Suprapubic skin (tissue), 4 donors: ENCODE data around the gene ZW10.

Experiments used
- POLR2A ChIP-seq, 2 donors: fragments of 450-650 bp; IDR thresholded peaks; one replicate each; pipeline ENCODE4 v1.6.1; 2017; ENCODE audit warnings: antibody characterized with exemption in 2 of 2, mild to moderate bottlenecking in 2 of 2, moderate library complexity in 2 of 2
- POLR2AphosphoS5 ChIP-seq, 3 donors: sonication (generic); formaldehyde crosslinking; IDR thresholded peaks; one replicate each; pipeline ENCODE4 v1.6.1; 2017; ENCODE audit warnings: antibody characterized with exemption in 3 of 3
- TF ChIP-seq, protein P1 (sequence below), 2 donors: fragments of 200-600 bp in 1 of 2; fragments of 450-650 bp in 1 of 2; sonication (generic) in 1 of 2; IDR thresholded peaks; one replicate each; pipeline ENCODE4 v1.5.1; 2016 to 2019; ENCODE audit warnings: antibody characterized with exemption in 2 of 2, mild to moderate bottlenecking in 1 of 2, moderate library complexity in 1 of 2

- TF ChIP-seq, protein P1, sequence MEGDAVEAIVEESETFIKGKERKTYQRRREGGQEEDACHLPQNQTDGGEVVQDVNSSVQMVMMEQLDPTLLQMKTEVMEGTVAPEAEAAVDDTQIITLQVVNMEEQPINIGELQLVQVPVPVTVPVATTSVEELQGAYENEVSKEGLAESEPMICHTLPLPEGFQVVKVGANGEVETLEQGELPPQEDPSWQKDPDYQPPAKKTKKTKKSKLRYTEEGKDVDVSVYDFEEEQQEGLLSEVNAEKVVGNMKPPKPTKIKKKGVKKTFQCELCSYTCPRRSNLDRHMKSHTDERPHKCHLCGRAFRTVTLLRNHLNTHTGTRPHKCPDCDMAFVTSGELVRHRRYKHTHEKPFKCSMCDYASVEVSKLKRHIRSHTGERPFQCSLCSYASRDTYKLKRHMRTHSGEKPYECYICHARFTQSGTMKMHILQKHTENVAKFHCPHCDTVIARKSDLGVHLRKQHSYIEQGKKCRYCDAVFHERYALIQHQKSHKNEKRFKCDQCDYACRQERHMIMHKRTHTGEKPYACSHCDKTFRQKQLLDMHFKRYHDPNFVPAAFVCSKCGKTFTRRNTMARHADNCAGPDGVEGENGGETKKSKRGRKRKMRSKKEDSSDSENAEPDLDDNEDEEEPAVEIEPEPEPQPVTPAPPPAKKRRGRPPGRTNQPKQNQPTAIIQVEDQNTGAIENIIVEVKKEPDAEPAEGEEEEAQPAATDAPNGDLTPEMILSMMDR (IDR thresholded peaks at IDR 0.05): no peak
- no peak for TF ChIP-seq POLR2AphosphoS5 (IDR thresholded peaks at IDR 0.05)
- TF ChIP-seq POLR2A (IDR thresholded peaks at IDR 0.05): no peak
These were observed 89.0 kb downstream of the ZW10 start for GRCh38 chr11:113684496-113684895.
